Neural progenitor cell (in vitro differentiated cells): ENCODE data around the gene KAZN. TPM values are rescaled to one million over a fixed set of nuclear protein-coding genes. Genes with fewer than 3 reads are reported as not detected.

ENCODE experiments used
- DNase-seq: peaks from one replicate; pipeline ENCODE4 v3.0.0-alpha.2; 2016; ENCODE audit warnings: low spot score
- H2AFZ ChIP-seq: fragments of 200-600 bp; sonication (generic); replicated peaks from 2 replicates; pipeline ENCODE4 v1.6.1; 2016; ENCODE audit warnings: antibody characterized with exemption
- H3F3A ChIP-seq: fragments of 200-600 bp; sonication (generic); 2 replicates; pipeline ENCODE4 v1.6.1; 2016; ENCODE audit warnings: antibody characterized with exemption, low read depth
- H3K27ac ChIP-seq: fragments of 200-600 bp; sonication (generic); 2 replicates; pipeline ENCODE4 v1.5.1; 2016; ENCODE audit warnings: mild to moderate bottlenecking
- H3K27me3 ChIP-seq: fragments of 200-600 bp; sonication (generic); 2 replicates; pipeline ENCODE4 v1.6.1; 2016; ENCODE audit warnings: mild to moderate bottlenecking, moderate library complexity
- H3K36me3 ChIP-seq: fragments of 200-600 bp; sonication (generic); 2 replicates; pipeline ENCODE4 v1.5.1; 2016
- H3K4me1 ChIP-seq: fragments of 200-600 bp; sonication (generic); 2 replicates; pipeline ENCODE4 v1.6.1; 2016; ENCODE audit warnings: mixed run types
- H3K4me2 ChIP-seq: fragments of 200-600 bp; sonication (generic); 2 replicates; pipeline ENCODE4 v1.6.1; 2016
- H3K4me3 ChIP-seq: fragments of 200-600 bp; sonication (generic); 2 replicates; pipeline ENCODE4 v1.5.1; 2016
- H3K79me2 ChIP-seq: fragments of 200-600 bp; sonication (generic); 2 replicates; pipeline ENCODE4 v1.6.1; 2016; ENCODE audit warnings: low read depth
- H3K9ac ChIP-seq: fragments of 200-600 bp; sonication (generic); 2 replicates; pipeline ENCODE4 v1.6.1; 2016
- H3K9me3 ChIP-seq: fragments of 200-600 bp; sonication (generic); 2 replicates; pipeline ENCODE4 v1.5.1; 2016; ENCODE audit warnings: low read depth
- H4K20me1 ChIP-seq: fragments of 200-600 bp; sonication (generic); 2 replicates; pipeline ENCODE4 v1.6.1; 2016; ENCODE audit warnings: low read depth
- H3K27ac Mint-ChIP-seq: 3 replicates; pipeline ENCODE4 v1.8.0; 2021; ENCODE audit warnings: mixed read lengths
- H3K27me3 Mint-ChIP-seq: 2 replicates; pipeline ENCODE4 v1.8.0; 2022; ENCODE audit warnings: low read depth, mild to moderate bottlenecking, inconsistent platforms, moderate library complexity, mixed read lengths; ENCODE audit not compliant: insufficient read depth
- H3K36me3 Mint-ChIP-seq: 3 replicates; pipeline ENCODE4 v1.8.0; 2021; ENCODE audit warnings: mixed read lengths
- H3K4me1 Mint-ChIP-seq: 3 replicates; pipeline ENCODE4 v1.8.0; 2021; ENCODE audit warnings: mixed read lengths
- H3K4me3 Mint-ChIP-seq: 3 replicates; pipeline ENCODE4 v1.8.0; 2021; ENCODE audit warnings: mild to moderate bottlenecking, moderate library complexity, mixed read lengths
- H3K9me3 Mint-ChIP-seq: 3 replicates; pipeline ENCODE4 v1.8.0; 2020; ENCODE audit warnings: mixed read lengths
- EZH2 ChIP-seq: fragments of 200-600 bp; sonication (generic); IDR thresholded peaks from 2 replicates; pipeline ENCODE4 v1.6.1; 2017; ENCODE audit warnings: antibody characterized with exemption, mild to moderate bottlenecking, moderate library complexity
- EZH2phosphoT487 ChIP-seq: fragments of 200-600 bp; sonication (generic); IDR thresholded peaks from 2 replicates; pipeline ENCODE4 v1.6.1; 2017; ENCODE audit warnings: antibody characterized with exemption
- total RNA-seq: library from RNA; depleted of rRNA; stranded (reverse); fragments of >200 nt; gene quantifications from 2 replicates; pipeline ENCODE4 v1.2.3, GENCODE V29; 2015; ENCODE audit warnings: low replicate concordance
- TF ChIP-seq, protein P1 (sequence below): fragments of 200-600 bp; sonication (generic); IDR thresholded peaks from 2 replicates; pipeline ENCODE4 v1.5.1; 2017; ENCODE audit warnings: antibody characterized with exemption, mild to moderate bottlenecking

Gene KAZN
- total RNA-seq, 1 donor from 2014 or later, result 6.1 TPM

DNA sequence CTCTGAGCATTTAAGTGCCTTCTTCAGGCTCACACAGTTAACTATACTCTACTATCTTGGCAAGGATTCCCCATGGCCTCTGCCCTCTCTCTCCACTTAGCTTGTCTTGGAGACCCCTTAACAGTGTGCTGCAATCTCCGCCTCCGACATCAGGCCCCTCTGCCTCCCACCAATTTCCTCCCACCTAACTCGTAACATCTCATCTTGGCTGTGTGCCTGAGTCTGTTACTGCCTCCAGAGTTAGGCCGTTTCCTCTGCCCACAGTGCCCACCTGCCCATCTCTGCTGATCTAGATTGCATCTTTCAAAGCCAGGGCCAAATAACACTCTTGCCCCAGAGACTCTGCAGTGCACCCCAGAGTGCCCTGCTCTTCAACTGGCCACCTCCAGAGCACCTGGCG, 310.8 kb downstream of the KAZN start:
- no peak for DNase-seq
- H3K4me2 ChIP-seq, result no peak overlapping the region
- H3K36me3 Mint-ChIP-seq, result no peaks in the 10 kb centered on the region
- no peak overlapping the region for H2AFZ ChIP-seq
- H3F3A ChIP-seq, result peaks cover 7% of the 10 kb centered on the region
- no peaks in the 10 kb centered on the region for H3K36me3 ChIP-seq
- H3K4me1 Mint-ChIP-seq, result peaks cover 33% of the 10 kb centered on the region
- no peak overlapping the region for H3K27ac ChIP-seq
- H3K27me3 Mint-ChIP-seq, result peaks cover 4% of the 10 kb centered on the region
- no peak overlapping the region for H3K27ac Mint-ChIP-seq
- no peaks in the 10 kb centered on the region for H3K9me3 ChIP-seq
- TF ChIP-seq EZH2 (no peak), EZH2phosphoT487 (no peak)
- TF ChIP-seq, protein P1, sequence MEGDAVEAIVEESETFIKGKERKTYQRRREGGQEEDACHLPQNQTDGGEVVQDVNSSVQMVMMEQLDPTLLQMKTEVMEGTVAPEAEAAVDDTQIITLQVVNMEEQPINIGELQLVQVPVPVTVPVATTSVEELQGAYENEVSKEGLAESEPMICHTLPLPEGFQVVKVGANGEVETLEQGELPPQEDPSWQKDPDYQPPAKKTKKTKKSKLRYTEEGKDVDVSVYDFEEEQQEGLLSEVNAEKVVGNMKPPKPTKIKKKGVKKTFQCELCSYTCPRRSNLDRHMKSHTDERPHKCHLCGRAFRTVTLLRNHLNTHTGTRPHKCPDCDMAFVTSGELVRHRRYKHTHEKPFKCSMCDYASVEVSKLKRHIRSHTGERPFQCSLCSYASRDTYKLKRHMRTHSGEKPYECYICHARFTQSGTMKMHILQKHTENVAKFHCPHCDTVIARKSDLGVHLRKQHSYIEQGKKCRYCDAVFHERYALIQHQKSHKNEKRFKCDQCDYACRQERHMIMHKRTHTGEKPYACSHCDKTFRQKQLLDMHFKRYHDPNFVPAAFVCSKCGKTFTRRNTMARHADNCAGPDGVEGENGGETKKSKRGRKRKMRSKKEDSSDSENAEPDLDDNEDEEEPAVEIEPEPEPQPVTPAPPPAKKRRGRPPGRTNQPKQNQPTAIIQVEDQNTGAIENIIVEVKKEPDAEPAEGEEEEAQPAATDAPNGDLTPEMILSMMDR, result no peak
- peaks cover 8% of the 10 kb centered on the region for H4K20me1 ChIP-seq
- H3K4me1 ChIP-seq, result peaks cover 16% of the 10 kb centered on the region
- no peaks in the 10 kb centered on the region for H3K9me3 Mint-ChIP-seq
- no peak overlapping the region for H3K9ac ChIP-seq
- no peak overlapping the region for H3K4me3 Mint-ChIP-seq
- H3K27me3 ChIP-seq, result no peaks in the 10 kb centered on the region
- H3K79me2 ChIP-seq, result no peaks in the 10 kb centered on the region
- no peak overlapping the region for H3K4me3 ChIP-seq

DNA sequence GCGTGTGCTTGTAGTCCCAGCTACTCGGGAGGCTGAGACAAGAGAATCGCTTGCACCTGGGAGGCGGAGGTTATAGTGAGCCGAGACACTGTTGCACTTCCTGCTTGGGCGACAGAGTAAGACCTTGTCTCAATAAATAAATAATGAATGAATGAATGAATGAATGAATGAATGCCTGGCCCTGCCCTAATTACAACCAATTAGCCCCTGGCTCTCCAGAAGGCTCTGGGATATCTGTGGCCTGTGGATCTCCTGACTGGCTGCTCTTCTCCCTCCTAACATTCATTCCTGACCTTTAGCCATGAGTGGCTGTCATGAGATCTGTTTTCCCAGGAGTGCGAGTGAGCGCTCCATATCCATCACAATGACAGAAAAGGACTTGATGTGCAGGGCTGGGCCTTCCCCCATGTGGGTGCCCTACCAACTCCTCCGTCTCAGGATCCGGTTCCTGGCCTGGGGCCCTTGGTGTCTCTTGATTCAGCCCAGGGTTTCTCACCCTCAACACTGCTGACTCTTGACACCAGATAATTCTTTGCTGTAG, 311.5 kb downstream of the KAZN start:
- Histone ChIP-seq H3F3A (peaks cover 12% of the 10 kb centered on the region), H3K27me3 (no peaks in the 10 kb centered on the region), H3K36me3 (no peaks in the 10 kb centered on the region), H3K9ac (no peak overlapping the region), H3K79me2 (no peaks in the 10 kb centered on the region), H3K4me3 (no peak overlapping the region), H4K20me1 (peaks cover 12% of the 10 kb centered on the region), H3K4me1 (peaks cover 17% of the 10 kb centered on the region), H3K27ac (no peak overlapping the region), H2AFZ (no peak overlapping the region), H3K4me2 (no peak overlapping the region), H3K9me3 (no peaks in the 10 kb centered on the region)
- Mint-ChIP-seq H3K4me3 (no peak overlapping the region), H3K27ac (no peak overlapping the region), H3K4me1 (peaks cover 34% of the 10 kb centered on the region), H3K9me3 (no peaks in the 10 kb centered on the region), H3K36me3 (no peaks in the 10 kb centered on the region), H3K27me3 (peaks cover 4% of the 10 kb centered on the region)
- no peak for TF ChIP-seq EZH2phosphoT487
- no peak for TF ChIP-seq EZH2
- TF ChIP-seq, protein P1, result no peak
- DNase-seq, result no peak

DNA sequence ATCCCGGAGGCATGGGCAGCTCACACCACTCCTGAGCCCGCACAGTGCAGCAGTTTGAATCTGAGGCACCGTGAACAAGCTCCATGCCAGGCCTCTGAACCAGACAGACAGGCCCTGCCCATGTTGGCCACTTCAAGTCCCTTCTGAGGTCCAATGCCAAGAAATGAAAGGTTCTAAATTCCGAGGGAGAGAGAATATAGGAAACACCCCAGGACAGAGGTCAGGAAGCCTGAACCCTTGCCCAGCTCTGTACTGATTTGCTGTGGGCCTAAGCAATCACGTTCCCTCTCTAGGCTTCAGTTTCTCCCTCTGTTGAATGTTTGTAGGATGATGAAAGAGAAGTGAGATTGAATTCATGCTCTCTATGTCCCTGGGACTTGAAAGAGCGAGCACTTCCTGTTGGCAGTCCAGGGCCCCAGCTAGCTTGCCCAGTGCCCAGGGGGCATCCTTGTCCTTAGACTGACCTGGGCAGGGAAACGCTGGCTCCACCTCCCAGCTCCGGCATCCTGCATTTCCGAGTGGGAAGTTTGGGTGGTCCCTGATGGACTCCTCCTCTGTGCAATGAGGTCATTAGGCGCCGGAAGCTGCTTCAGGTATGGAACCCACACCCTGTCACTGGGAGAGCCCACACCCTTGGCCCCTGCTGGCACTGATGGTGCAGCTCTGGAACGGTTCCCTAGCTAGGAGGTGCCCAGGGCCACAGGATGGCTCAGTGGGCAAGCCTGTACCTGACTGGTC, 312.7 kb downstream of the KAZN start:
- Histone ChIP-seq H4K20me1 (peaks cover 12% of the 10 kb centered on the region), H3F3A (peaks cover 12% of the 10 kb centered on the region), H3K4me3 (no peak overlapping the region), H3K27ac (no peak overlapping the region), H3K9ac (no peak overlapping the region), H3K36me3 (no peaks in the 10 kb centered on the region), H2AFZ (no peak overlapping the region), H3K4me1 (peaks cover 17% of the 10 kb centered on the region), H3K9me3 (no peaks in the 10 kb centered on the region), H3K4me2 (no peak overlapping the region), H3K27me3 (no peaks in the 10 kb centered on the region), H3K79me2 (no peaks in the 10 kb centered on the region)
- peak overlapping the region; percentile 37 for H3K27ac Mint-ChIP-seq
- no peak overlapping the region for H3K4me3 Mint-ChIP-seq
- peaks cover 33% of the 10 kb centered on the region for H3K4me1 Mint-ChIP-seq
- no peaks in the 10 kb centered on the region for H3K9me3 Mint-ChIP-seq
- H3K27me3 Mint-ChIP-seq, result peaks cover 6% of the 10 kb centered on the region
- TF ChIP-seq, protein P1, result no peak
- TF ChIP-seq EZH2phosphoT487, result no peak
- TF ChIP-seq EZH2, result no peak
- no peaks in the 10 kb centered on the region for H3K36me3 Mint-ChIP-seq
- no peak for DNase-seq
